Body of pancreas (tissue), 4 donors: ENCODE data around the gene IGF2BP1.
"Not testable (repeated sequence)": the region's sequence is repeated elsewhere in the genome, so short reads cannot be mapped to it uniquely, and the experiment has no call there.

Source experiments
- CTCF ChIP-seq, 7 experiments: fragments of 450-650 bp in 4 of 7; fragments of 200-600 bp in 3 of 7; sonication (generic) in 3 of 7; IDR thresholded peaks; one replicate each; pipeline ENCODE4 v1.5.1; 2016 to 2019; ENCODE audit warnings: antibody characterized with exemption in 7 of 7
- POLR2A ChIP-seq, 3 donors: fragments of 450-650 bp; IDR thresholded peaks; one replicate each; pipeline ENCODE4 v1.6.1; 2016; ENCODE audit warnings: antibody characterized with exemption in 3 of 3, mild to moderate bottlenecking in 2 of 3

- TF ChIP-seq CTCF, POLR2A (IDR thresholded peaks at IDR 0.05): not testable (repeated sequence)
Measured at GRCh38 chr17:49039518-49039917, 42.3 kb downstream of the IGF2BP1 start.
